GM19324 (cell line): Measurements from ENCODE around the gene CDC34.

Experiments used
- ATAC-seq: cut with Tn5 transposase; IDR thresholded peaks from one replicate; pipeline ENCODE4 v1.9.1; 2021; ENCODE audit warnings: mild to moderate bottlenecking, moderate library complexity; ENCODE audit not compliant: unreplicated experiment, low FRiP score

CDC34 gene

GRCh38 chr19:540867-541637 is 9.5 kb downstream of the CDC34 start:
- ATAC-seq: no peak

GRCh38 chr19:541699-542098 is 10.1 kb downstream of the CDC34 start:
- no peak for ATAC-seq

- no peak for ATAC-seq
Measured at GRCh38 chr19:542173-542866, 10.8 kb downstream of the CDC34 start.

- ATAC-seq: no peak
Measured at GRCh38 chr19:543910-544608, 12.5 kb downstream of the CDC34 start, which contains the start of gene GZMM. GZMM (plus strand) TSS chr19:544053; CDS start chr19:544072, 19 bp downstream.

- ATAC-seq: no peak
Measured at GRCh38 chr19:547117-547516, 15.6 kb downstream of the CDC34 start.

- no peak for ATAC-seq
Measured at GRCh38 chr19:547836-548720, 16.5 kb downstream of the CDC34 start.

GRCh38 chr19:548886-549830 is 17.6 kb downstream of the CDC34 start:
- ATAC-seq: no peak

GRCh38 chr19:554817-555216 is 23.3 kb downstream of the CDC34 start:
- ATAC-seq: no peak

- no peak for ATAC-seq
Measured at GRCh38 chr19:555474-555808, 23.9 kb downstream of the CDC34 start.

- no peak for ATAC-seq
Measured at GRCh38 chr19:556611-557382, 25.2 kb downstream of the CDC34 start.

GRCh38 chr19:558770-559439 is 27.3 kb downstream of the CDC34 start:
- no peak for ATAC-seq

GRCh38 chr19:560121-560520 is 28.6 kb downstream of the CDC34 start:
- ATAC-seq: no peak

- no peak for ATAC-seq
Measured at GRCh38 chr19:566403-566802, 34.8 kb downstream of the CDC34 start.

- no peak for ATAC-seq
Measured at GRCh38 chr19:566844-567243, 35.3 kb downstream of the CDC34 start.

GRCh38 chr19:567296-567900 is 35.8 kb downstream of the CDC34 start:
- no peak for ATAC-seq

- no peak for ATAC-seq
Measured at GRCh38 chr19:570251-570686, 38.7 kb downstream of the CDC34 start.

GRCh38 chr19:570937-571565 is 39.5 kb downstream of the CDC34 start:
- ATAC-seq: no peak
